Measurements from ENCODE around the gene PLCL2.

- TF ChIP-seq EZH2 (IDR thresholded peaks at IDR 0.05), result no peak
- TF ChIP-seq POLR2AphosphoS5 (IDR thresholded peaks at IDR 0.05; ENCODE audit: borderline replicate concordance, low read depth, low read length), result no peak
Measured at GRCh38 chr3:16918683-16919025, 33.9 kb downstream of the PLCL2 start.

Data from SK-N-MC (cell line).